AG04450 (cell line): Measurements from ENCODE around the gene LYPLA2. TPM values are rescaled to one million over a fixed set of nuclear protein-coding genes. Genes with fewer than 3 reads are reported as not detected.

Experiments used
- CTCF ChIA-PET: fragments of 300-600, 350-600 bp; formaldehyde crosslinking; extraction: SDS; loops from one replicate; lab custom pipeline; 2022; ENCODE audit warnings: antibody characterized with exemption, inconsistent platforms; lab: Charles Lee
- POLR2A ChIA-PET: fragments of 350-600 bp; formaldehyde crosslinking; extraction: SDS; loops from one replicate; lab custom pipeline; 2021; ENCODE audit warnings: antibody characterized with exemption, inconsistent platforms; lab: Yijun Ruan, JAX
- DNase-seq: peaks from one replicate; pipeline ENCODE4 v3.0.0-alpha.2; 2011; ENCODE audit warnings: low read depth, low spot score
- H3K27ac ChIP-seq: one replicate; pipeline ENCODE4 v1.5.1; 2012; ENCODE audit warnings: low read depth, low read length, control low read depth
- H3K27me3 ChIP-seq: one replicate; pipeline ENCODE4 v1.6.0; 2012; ENCODE audit warnings: low read length; ENCODE audit not compliant: control insufficient read depth, insufficient read depth
- H3K4me3 ChIP-seq: 2 replicates; pipeline ENCODE4 v1.5.1; 2011; ENCODE audit warnings: mild to moderate bottlenecking, low read depth, low read length, control low read depth
- H3K9me3 ChIP-seq: 2 replicates; pipeline ENCODE4 v1.5.1; 2012; ENCODE audit warnings: low read length; ENCODE audit not compliant: control insufficient read depth, insufficient read depth
- polyA plus RNA-seq: library from polyadenylated mRNA; depleted of rRNA; stranded (reverse); fragments of >200 nt; gene quantifications from 2 replicates; pipeline ENCODE4 v1.2.3, GENCODE V29; 2011
- TF ChIP-seq, protein P1 (sequence below): IDR thresholded peaks from 2 replicates; pipeline ENCODE4 v1.5.1; 2011; ENCODE audit warnings: low read depth, low read length, control low read depth, inconsistent platforms

LYPLA2 gene
- polyA plus RNA-seq, 1 experiment: 27.1 TPM

DNA sequence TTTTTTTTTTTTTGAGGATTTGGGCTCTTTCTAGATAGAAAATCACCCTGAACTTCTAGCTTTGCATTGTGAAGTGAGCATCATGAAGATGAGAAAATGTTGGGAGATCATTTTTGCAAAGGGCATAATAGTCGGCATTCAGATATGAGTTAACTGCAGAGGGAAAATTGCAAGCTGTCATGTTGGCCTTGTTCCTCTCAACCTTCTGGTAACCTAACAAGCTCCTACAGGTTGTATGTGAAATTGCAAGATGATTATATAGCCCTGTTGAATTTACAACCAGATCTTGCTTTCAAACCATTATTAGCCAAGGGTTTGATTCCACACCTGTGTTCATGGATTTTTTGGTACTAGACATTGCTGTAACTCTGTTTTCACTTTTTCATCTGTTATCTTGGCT, 45.4 kb upstream of the LYPLA2 start:
- Histone ChIP-seq H3K4me3 (no peak overlapping the region), H3K9me3 (no peaks in the 10 kb centered on the region), H3K27ac (no peak overlapping the region), H3K27me3 (no peaks in the 10 kb centered on the region)
- CTCF ChIA-PET: interaction anchor here (0.6 to 3.8 kb wide), 10 partner anchors 9 to 248 kb away, joined by 3 to 17 read pairs (median 6); partner anchors contain the start of gene RPL11
- TF ChIP-seq, protein P1, sequence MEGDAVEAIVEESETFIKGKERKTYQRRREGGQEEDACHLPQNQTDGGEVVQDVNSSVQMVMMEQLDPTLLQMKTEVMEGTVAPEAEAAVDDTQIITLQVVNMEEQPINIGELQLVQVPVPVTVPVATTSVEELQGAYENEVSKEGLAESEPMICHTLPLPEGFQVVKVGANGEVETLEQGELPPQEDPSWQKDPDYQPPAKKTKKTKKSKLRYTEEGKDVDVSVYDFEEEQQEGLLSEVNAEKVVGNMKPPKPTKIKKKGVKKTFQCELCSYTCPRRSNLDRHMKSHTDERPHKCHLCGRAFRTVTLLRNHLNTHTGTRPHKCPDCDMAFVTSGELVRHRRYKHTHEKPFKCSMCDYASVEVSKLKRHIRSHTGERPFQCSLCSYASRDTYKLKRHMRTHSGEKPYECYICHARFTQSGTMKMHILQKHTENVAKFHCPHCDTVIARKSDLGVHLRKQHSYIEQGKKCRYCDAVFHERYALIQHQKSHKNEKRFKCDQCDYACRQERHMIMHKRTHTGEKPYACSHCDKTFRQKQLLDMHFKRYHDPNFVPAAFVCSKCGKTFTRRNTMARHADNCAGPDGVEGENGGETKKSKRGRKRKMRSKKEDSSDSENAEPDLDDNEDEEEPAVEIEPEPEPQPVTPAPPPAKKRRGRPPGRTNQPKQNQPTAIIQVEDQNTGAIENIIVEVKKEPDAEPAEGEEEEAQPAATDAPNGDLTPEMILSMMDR: peak; percentile 58
- no peak for DNase-seq
- POLR2A ChIA-PET: interaction anchor here (0.7 to 0.8 kb wide), 2 partner anchors 54 to 127 kb away, joined by 3 read pairs; partner anchors contain the start of gene RPL11

- CTCF ChIA-PET: interaction anchor here (1.0 to 3.8 kb wide), 4 partner anchors 24 to 402 kb away, joined by 3 to 17 read pairs (median 4); no protein-coding TSS in a partner anchor
- no peaks in the 10 kb centered on the region for H3K27me3 ChIP-seq
- no peak overlapping the region for H3K4me3 ChIP-seq
- H3K9me3 ChIP-seq: no peaks in the 10 kb centered on the region
- POLR2A ChIA-PET: no interaction called here
- DNase-seq: no peak
- TF ChIP-seq, protein P1: no peak
- H3K27ac ChIP-seq: no peak overlapping the region
Measured at GRCh38 chr1:23748016-23748415, 42.9 kb upstream of the LYPLA2 start.

GRCh38 chr1:23751050-23751814, 39.7 kb upstream of the LYPLA2 start:
- ChIA-PET CTCF (interaction anchor here (0.6 to 1.7 kb wide), 6 partner anchors 12 to 206 kb away, joined by 3 to 6 read pairs (median 4); partner anchors contain the start of gene RPL11), POLR2A (no interaction called here)
- Histone ChIP-seq H3K27me3 (no peaks in the 10 kb centered on the region), H3K4me3 (no peak overlapping the region), H3K9me3 (no peaks in the 10 kb centered on the region), H3K27ac (no peak overlapping the region)
- TF ChIP-seq, protein P1: peak; percentile 77
- DNase-seq: no peak

- CTCF ChIA-PET: interaction anchor here (0.6 to 1.7 kb wide), 6 partner anchors 12 to 206 kb away, joined by 3 to 6 read pairs (median 4); partner anchors contain the start of gene RPL11
- POLR2A ChIA-PET: no interaction called here
- TF ChIP-seq, protein P1: no peak
- no peak for DNase-seq
- H3K27ac ChIP-seq: no peak overlapping the region
- no peak overlapping the region for H3K4me3 ChIP-seq
- H3K27me3 ChIP-seq: no peaks in the 10 kb centered on the region
- no peaks in the 10 kb centered on the region for H3K9me3 ChIP-seq
Measured at GRCh38 chr1:23751815-23752200, 39.1 kb upstream of the LYPLA2 start.

DNA sequence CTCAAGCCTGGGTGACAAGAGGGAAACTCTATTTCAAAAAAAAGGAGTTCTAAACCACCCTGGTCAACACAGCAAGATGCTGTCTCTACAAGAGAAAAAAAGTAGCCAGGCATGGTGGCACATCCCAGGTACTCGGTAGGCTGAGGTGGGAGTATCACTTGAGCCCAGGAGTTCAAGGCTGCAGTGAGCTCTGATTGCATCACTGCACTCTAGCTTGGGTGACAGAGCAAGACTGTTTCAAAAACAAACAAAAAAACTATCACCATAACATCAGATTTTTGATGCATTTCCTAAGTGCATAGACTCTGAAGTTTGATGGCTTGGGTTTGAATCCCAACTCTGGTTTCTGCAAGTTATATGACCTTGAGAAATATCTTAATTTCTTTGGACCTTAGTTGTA, 38.0 kb upstream of the LYPLA2 start:
- CTCF ChIA-PET: interaction anchor here (0.6 to 1.5 kb wide), 2 partner anchors 35 to 146 kb away, joined by 3 read pairs; no protein-coding TSS in a partner anchor
- DNase-seq: no peak
- POLR2A ChIA-PET: no interaction called here
- no peaks in the 10 kb centered on the region for H3K9me3 ChIP-seq
- H3K27me3 ChIP-seq: no peaks in the 10 kb centered on the region
- no peak overlapping the region for H3K4me3 ChIP-seq
- no peak overlapping the region for H3K27ac ChIP-seq
- TF ChIP-seq, protein P1: no peak
